ENCODE measurements around the gene BIN1. TPM values are rescaled to one million over a fixed set of nuclear protein-coding genes. Genes with fewer than 3 reads are reported as not detected.
A peak's percentile ranks its signal among the peaks of the same experiment; 100 is the strongest.

Gene BIN1
- total and polyA plus RNA-seq, 4 experiments from 2014 or later, result 99.4 to 163 (median 122) TPM

GRCh38 chr2:127088706-127089105 is 18.2 kb downstream of the BIN1 start:
- no peaks in the 10 kb centered on the region for H3K9me3 Mint-ChIP-seq
- no peak for DNase-seq
- H3K9me3 ChIP-seq (ENCODE audit: control insufficient read depth in 1 of 2, low read length in 2 of 2), result no peaks in the 10 kb centered on the region
- CTCF ChIA-PET (ENCODE audit: partially characterized antibody), result interaction anchor here (1.2 kb wide), 1 partner anchor 13 kb away, joined by 3 read pairs; no protein-coding TSS in a partner anchor
- no peaks in the 10 kb centered on the region for H3K36me3 ChIP-seq (ENCODE audit: insufficient read depth, low read length)
- H3K4me1 ChIP-seq (ENCODE audit: insufficient read depth, low read length), result peaks cover 24% of the 10 kb centered on the region
- no peaks in the 10 kb centered on the region for H3K27me3 ChIP-seq (ENCODE audit: insufficient read depth, low read length)
- H3K27ac Mint-ChIP-seq, result no peak overlapping the region
- intact Hi-C loops (cut with micrococcal nuclease), result loop anchor here (10.0 kb wide), 3 partner anchors 206 to 436 kb away; partner anchors contain the start of genes ERCC3, IWS1 and PROC
- H3K36me3 Mint-ChIP-seq, result no peaks in the 10 kb centered on the region
- no peak overlapping the region for H3K4me3 Mint-ChIP-seq
- H3K27me3 Mint-ChIP-seq, result peaks cover 0 to 2% of the 10 kb centered on the region in 2 donors
- H3K27ac ChIP-seq (ENCODE audit: low read depth, low read length), result no peak overlapping the region
- POLR2A ChIA-PET (ENCODE audit: partially characterized antibody), result no interaction called here
- H3K4me3 ChIP-seq (ENCODE audit: low read length in 2 of 2), result no peak overlapping the region
- H3K4me1 Mint-ChIP-seq, result peaks cover 6 to 27% (median 17%) of the 10 kb centered on the region in 4 donors

GRCh38 chr2:127087791-127088495 is 19.0 kb downstream of the BIN1 start:
- H3K4me1 Mint-ChIP-seq, result peaks cover 8 to 35% (median 22%) of the 10 kb centered on the region in 4 donors
- H3K4me1 ChIP-seq (ENCODE audit: insufficient read depth, low read length), result peaks cover 31% of the 10 kb centered on the region
- H3K9me3 Mint-ChIP-seq, result no peaks in the 10 kb centered on the region
- intact Hi-C loops (cut with micrococcal nuclease), result loop anchor here (10.0 kb wide), 3 partner anchors 207 to 437 kb away; partner anchors contain the start of genes ERCC3, IWS1 and PROC
- H3K27me3 Mint-ChIP-seq, result peaks cover 0 to 2% of the 10 kb centered on the region in 2 donors
- H3K27ac ChIP-seq (ENCODE audit: low read depth, low read length), result no peak overlapping the region
- CTCF ChIA-PET (ENCODE audit: partially characterized antibody), result interaction anchor here (1.2 kb wide), 1 partner anchor 13 kb away, joined by 3 read pairs; no protein-coding TSS in a partner anchor
- POLR2A ChIA-PET (ENCODE audit: partially characterized antibody), result no interaction called here
- H3K27me3 ChIP-seq (ENCODE audit: insufficient read depth, low read length), result no peaks in the 10 kb centered on the region
- no peaks in the 10 kb centered on the region for H3K9me3 ChIP-seq (ENCODE audit: control insufficient read depth in 1 of 2, low read length in 2 of 2)
- H3K27ac Mint-ChIP-seq, result peak overlapping the region in 2 of 7 donors; percentile 15 to 30
- H3K4me3 Mint-ChIP-seq, result no peak overlapping the region
- DNase-seq, result no peak
- H3K36me3 ChIP-seq (ENCODE audit: insufficient read depth, low read length), result no peaks in the 10 kb centered on the region
- H3K36me3 Mint-ChIP-seq, result no peaks in the 10 kb centered on the region
- H3K4me3 ChIP-seq (ENCODE audit: low read length in 2 of 2), result no peak overlapping the region

GRCh38 chr2:127086990-127087790 is 19.8 kb downstream of the BIN1 start:
- Histone ChIP-seq H3K36me3 (ENCODE audit: insufficient read depth, low read length) (no peaks in the 10 kb centered on the region), H3K4me1 (ENCODE audit: insufficient read depth, low read length) (peaks cover 38% of the 10 kb centered on the region), H3K4me3 (ENCODE audit: low read length in 2 of 2) (no peak overlapping the region), H3K27me3 (ENCODE audit: insufficient read depth, low read length) (no peaks in the 10 kb centered on the region), H3K9me3 (ENCODE audit: control insufficient read depth in 1 of 2, low read length in 2 of 2) (no peaks in the 10 kb centered on the region), H3K27ac (ENCODE audit: low read depth, low read length) (no peak overlapping the region)
- Mint-ChIP-seq H3K36me3 (no peaks in the 10 kb centered on the region), H3K27ac (peak overlapping the region in 4 of 7 donors; percentile 15 to 66 (median 59)), H3K4me1 (peaks cover 13 to 43% (median 28%) of the 10 kb centered on the region in 4 donors), H3K9me3 (no peaks in the 10 kb centered on the region), H3K27me3 (peaks cover 0 to 2% of the 10 kb centered on the region in 2 donors), H3K4me3 (no peak overlapping the region)
- intact Hi-C loops (cut with micrococcal nuclease), result loop anchor here (10.0 kb wide), 3 partner anchors 208 to 438 kb away; partner anchors contain the start of genes ERCC3, IWS1 and PROC
- CTCF ChIA-PET (ENCODE audit: partially characterized antibody), result interaction anchor here (1.2 kb wide), 1 partner anchor 12 kb away, joined by 3 read pairs; no protein-coding TSS in a partner anchor
- POLR2A ChIA-PET (ENCODE audit: partially characterized antibody), result no interaction called here
- DNase-seq, result no peak

GRCh38 chr2:127085317-127085681 is 21.7 kb downstream of the BIN1 start:
- ChIA-PET CTCF (ENCODE audit: partially characterized antibody) (interaction anchor here (1.3 to 2.7 kb wide), 2 partner anchors 11 to 17 kb away, joined by 3 to 14 read pairs; no protein-coding TSS in a partner anchor), POLR2A (ENCODE audit: partially characterized antibody) (interaction anchor here (1.1 to 3.1 kb wide), 4 partner anchors 9 to 303 kb away, joined by 3 to 12 read pairs (median 4); partner anchors contain the start of genes BIN1 and MAP3K2)
- H3K4me1 ChIP-seq (ENCODE audit: insufficient read depth, low read length), result peaks cover 48% of the 10 kb centered on the region
- intact Hi-C loops (cut with micrococcal nuclease), result loop anchor here (10.0 kb wide), 3 partner anchors 210 to 440 kb away; partner anchors contain the start of genes ERCC3, IWS1 and PROC
- Mint-ChIP-seq H3K27ac (peak overlapping the region; percentile 87 to 98 (median 95)), H3K36me3 (peaks cover 0 to 2% of the 10 kb centered on the region in 2 donors), H3K9me3 (no peaks in the 10 kb centered on the region), H3K27me3 (no peaks in the 10 kb centered on the region), H3K4me1 (peaks cover 19 to 56% (median 41%) of the 10 kb centered on the region in 4 donors), H3K4me3 (peak overlapping the region in 5 of 8 donors; percentile 17 to 68 (median 54))
- H3K36me3 ChIP-seq (ENCODE audit: insufficient read depth, low read length), result no peaks in the 10 kb centered on the region
- no peaks in the 10 kb centered on the region for H3K27me3 ChIP-seq (ENCODE audit: insufficient read depth, low read length)
- no peak for DNase-seq
- H3K27ac ChIP-seq (ENCODE audit: low read depth, low read length), result peak overlapping the region; percentile 32
- no peaks in the 10 kb centered on the region for H3K9me3 ChIP-seq (ENCODE audit: control insufficient read depth in 1 of 2, low read length in 2 of 2)
- H3K4me3 ChIP-seq (ENCODE audit: low read length in 2 of 2), result no peak overlapping the region

- Mint-ChIP-seq H3K27ac (peak overlapping the region; percentile 87 to 98 (median 96)), H3K4me1 (peaks cover 24 to 61% (median 47%) of the 10 kb centered on the region in 4 donors), H3K36me3 (peaks cover 0 to 2% of the 10 kb centered on the region in 2 donors), H3K9me3 (no peaks in the 10 kb centered on the region), H3K4me3 (peak overlapping the region in 5 of 8 donors; percentile 23 to 74 (median 65)), H3K27me3 (no peaks in the 10 kb centered on the region)
- no peak overlapping the region for H3K4me3 ChIP-seq (ENCODE audit: low read length in 2 of 2)
- H3K36me3 ChIP-seq (ENCODE audit: insufficient read depth, low read length), result no peaks in the 10 kb centered on the region
- peak overlapping the region; percentile 32 for H3K27ac ChIP-seq (ENCODE audit: low read depth, low read length)
- CTCF ChIA-PET (ENCODE audit: partially characterized antibody), result interaction anchor here (1.3 to 2.7 kb wide), 2 partner anchors 12 to 17 kb away, joined by 3 to 14 read pairs; no protein-coding TSS in a partner anchor
- intact Hi-C loops (cut with micrococcal nuclease), result loop anchor here (10.0 kb wide), 3 partner anchors 210 to 440 kb away; partner anchors contain the start of genes ERCC3, IWS1 and PROC
- H3K9me3 ChIP-seq (ENCODE audit: control insufficient read depth in 1 of 2, low read length in 2 of 2), result no peaks in the 10 kb centered on the region
- H3K27me3 ChIP-seq (ENCODE audit: insufficient read depth, low read length), result no peaks in the 10 kb centered on the region
- peaks cover 54% of the 10 kb centered on the region for H3K4me1 ChIP-seq (ENCODE audit: insufficient read depth, low read length)
- DNase-seq, result peak in 4 of 5 donors; percentile 33 to 71 (median 61)
- POLR2A ChIA-PET (ENCODE audit: partially characterized antibody), result interaction anchor here (1.1 to 3.1 kb wide), 4 partner anchors 8 to 304 kb away, joined by 3 to 12 read pairs (median 4); partner anchors contain the start of genes BIN1 and MAP3K2
Observed at GRCh38 chr2:127084611-127085316, 22.2 kb downstream of the BIN1 start.

GRCh38 chr2:127083819-127084503 is 23.0 kb downstream of the BIN1 start:
- H3K9me3 ChIP-seq (ENCODE audit: control insufficient read depth in 1 of 2, low read length in 2 of 2), result no peaks in the 10 kb centered on the region

More at GRCh38 chr2:127083819-127084503, 23.0 kb downstream of the BIN1 start:
- H3K4me1 Mint-ChIP-seq, result peaks cover 32 to 69% (median 54%) of the 10 kb centered on the region in 4 donors
- peak overlapping the region in 7 of 8 donors; percentile 4 to 74 (median 65) for H3K4me3 Mint-ChIP-seq
- no peaks in the 10 kb centered on the region for H3K27me3 Mint-ChIP-seq
- Histone ChIP-seq H3K4me1 (ENCODE audit: insufficient read depth, low read length) (peaks cover 62% of the 10 kb centered on the region), H3K36me3 (ENCODE audit: insufficient read depth, low read length) (no peaks in the 10 kb centered on the region), H3K27me3 (ENCODE audit: insufficient read depth, low read length) (no peaks in the 10 kb centered on the region), H3K27ac (ENCODE audit: low read depth, low read length) (peak overlapping the region; percentile 32), H3K4me3 (ENCODE audit: low read length in 2 of 2) (no peak overlapping the region)
- intact Hi-C loops (cut with micrococcal nuclease), result loop anchor here (10.0 kb wide), 3 partner anchors 211 to 441 kb away; partner anchors contain the start of genes ERCC3, IWS1 and PROC
- no peaks in the 10 kb centered on the region for H3K9me3 Mint-ChIP-seq
- H3K36me3 Mint-ChIP-seq, result peaks cover 0 to 5% of the 10 kb centered on the region in 2 donors
- no peak for DNase-seq
- H3K27ac Mint-ChIP-seq, result peak overlapping the region; percentile 92 to 98 (median 96)
- ChIA-PET CTCF (ENCODE audit: partially characterized antibody) (interaction anchor here (1.3 to 2.7 kb wide), 2 partner anchors 13 to 16 kb away, joined by 3 to 14 read pairs; no protein-coding TSS in a partner anchor), POLR2A (ENCODE audit: partially characterized antibody) (interaction anchor here (1.1 to 7.9 kb wide), 4 partner anchors 13 to 304 kb away, joined by 3 to 72 read pairs (median 8); partner anchors contain the start of genes BIN1 and MAP3K2)
